Esophagus squamous epithelium (tissue), 4 donors: ENCODE data around the gene TRIML2.

Experiments
- POLR2A ChIP-seq, 4 donors: fragments of 450-650 bp; IDR thresholded peaks; one replicate each; pipeline ENCODE4 v1.6.1; 2017; ENCODE audit warnings: antibody characterized with exemption in 4 of 4, mild to moderate bottlenecking in 4 of 4, moderate library complexity in 3 of 4
- TF ChIP-seq, protein P1 (sequence below), 6 experiments: fragments of 450-650 bp in 4 of 6; fragments of 200-600 bp in 2 of 6; sonication (generic) in 2 of 6; IDR thresholded peaks; one replicate each; pipeline ENCODE4 v1.5.1; 2016 to 2019; ENCODE audit warnings: antibody characterized with exemption in 6 of 6, mild to moderate bottlenecking in 4 of 6, moderate library complexity in 4 of 6

DNA sequence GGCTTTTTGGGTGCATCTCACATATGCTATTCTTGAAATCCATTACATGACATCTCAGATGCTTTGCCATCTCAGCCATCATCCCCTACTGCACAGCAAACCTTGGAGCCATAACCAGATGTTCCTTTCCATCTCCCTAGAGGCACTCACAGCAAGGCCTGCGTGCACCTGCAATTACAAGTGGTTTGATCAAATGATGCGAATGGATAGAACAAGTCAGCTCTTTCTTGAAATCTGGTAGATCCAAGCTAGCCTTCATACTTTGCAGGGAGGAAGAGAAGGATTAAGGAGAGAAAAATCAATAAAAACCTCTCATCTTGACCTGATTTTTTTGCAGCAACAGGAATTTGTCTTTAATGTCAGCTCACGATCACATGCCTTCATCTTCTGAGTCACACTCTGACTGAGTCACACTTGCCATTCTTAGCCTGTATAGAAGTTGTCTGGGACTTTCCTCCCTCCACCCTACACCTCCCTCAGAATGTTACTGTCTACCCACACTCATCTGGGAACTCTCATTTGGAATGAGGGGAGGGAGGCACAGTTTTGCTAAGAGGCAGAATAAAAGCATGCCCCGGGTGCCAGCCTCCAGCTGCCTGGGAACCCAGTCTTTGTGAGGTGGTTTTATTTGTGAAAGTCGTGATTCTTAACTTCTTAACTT lies 17.9 kb upstream of the TRIML2 start:
- TF ChIP-seq, protein P1, sequence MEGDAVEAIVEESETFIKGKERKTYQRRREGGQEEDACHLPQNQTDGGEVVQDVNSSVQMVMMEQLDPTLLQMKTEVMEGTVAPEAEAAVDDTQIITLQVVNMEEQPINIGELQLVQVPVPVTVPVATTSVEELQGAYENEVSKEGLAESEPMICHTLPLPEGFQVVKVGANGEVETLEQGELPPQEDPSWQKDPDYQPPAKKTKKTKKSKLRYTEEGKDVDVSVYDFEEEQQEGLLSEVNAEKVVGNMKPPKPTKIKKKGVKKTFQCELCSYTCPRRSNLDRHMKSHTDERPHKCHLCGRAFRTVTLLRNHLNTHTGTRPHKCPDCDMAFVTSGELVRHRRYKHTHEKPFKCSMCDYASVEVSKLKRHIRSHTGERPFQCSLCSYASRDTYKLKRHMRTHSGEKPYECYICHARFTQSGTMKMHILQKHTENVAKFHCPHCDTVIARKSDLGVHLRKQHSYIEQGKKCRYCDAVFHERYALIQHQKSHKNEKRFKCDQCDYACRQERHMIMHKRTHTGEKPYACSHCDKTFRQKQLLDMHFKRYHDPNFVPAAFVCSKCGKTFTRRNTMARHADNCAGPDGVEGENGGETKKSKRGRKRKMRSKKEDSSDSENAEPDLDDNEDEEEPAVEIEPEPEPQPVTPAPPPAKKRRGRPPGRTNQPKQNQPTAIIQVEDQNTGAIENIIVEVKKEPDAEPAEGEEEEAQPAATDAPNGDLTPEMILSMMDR (IDR thresholded peaks at IDR 0.05), result no peak
- no peak for TF ChIP-seq POLR2A (IDR thresholded peaks at IDR 0.05)
